ENCODE measurements around the gene DIO3. TPM values are rescaled to one million over a fixed set of nuclear protein-coding genes. Genes with fewer than 3 reads are reported as not detected.

Gene DIO3
- total RNA-seq, 2 donors from 2014 or later: 24.2 to 60.5 TPM

DNA sequence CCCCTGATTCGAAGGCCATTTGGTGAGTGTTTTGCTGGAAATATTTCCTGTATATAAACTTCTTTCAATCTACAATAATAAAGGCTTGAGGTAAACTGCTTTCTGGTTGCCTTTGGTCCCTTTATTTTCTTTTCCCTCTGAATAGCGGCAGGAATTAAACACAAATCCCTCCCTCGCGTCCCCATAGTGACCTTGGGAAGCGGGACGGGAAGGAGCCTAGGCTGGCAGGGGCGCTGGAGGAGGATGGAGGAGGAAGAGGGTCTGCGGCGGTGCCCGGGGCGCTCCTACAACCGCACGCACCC lies 2.0 kb downstream of the DIO3 start:
- H3K4me1 Mint-ChIP-seq: peaks cover 17% of the 10 kb centered on the region
- Histone ChIP-seq H3K36me3 (ENCODE audit: control insufficient read depth, insufficient read depth, low read length) (peaks cover 4% of the 10 kb centered on the region), H3K9ac (ENCODE audit: extremely low read depth, low read length, poor library complexity, severe bottlenecking) (peak overlapping the region; percentile 38), H3K4me1 (ENCODE audit: control insufficient read depth, insufficient read depth, low read length) (peaks cover 2% of the 10 kb centered on the region), H3K27me3 (ENCODE audit: control insufficient read depth, insufficient read depth, low read length, poor library complexity, severe bottlenecking) (peaks cover 79% of the 10 kb centered on the region), H3K9me3 (ENCODE audit: control insufficient read depth, low read length) (no peaks in the 10 kb centered on the region), H3K4me3 (ENCODE audit: low read length) (peak overlapping the region; percentile 86), H3K27ac (ENCODE audit: low read depth, low read length) (no peak overlapping the region)
- H3K27me3 Mint-ChIP-seq (ENCODE audit: insufficient read depth): peaks cover 90% of the 10 kb centered on the region
- no peak for TF ChIP-seq CTCF (conservative IDR thresholded peaks at IDR 0.05)
- H3K9me3 Mint-ChIP-seq: peaks cover 14% of the 10 kb centered on the region
- peaks cover 3% of the 10 kb centered on the region for H3K36me3 Mint-ChIP-seq (ENCODE audit: low read depth)
- WGBS, 2 experiments (ENCODE audit: insufficient coverage in 1 of 2, insufficient read length in 1 of 2): 5 to 6% methylated on average over 3 to 11 of the region's 13 CpGs
- H3K27ac Mint-ChIP-seq: no peak overlapping the region
- DNase-seq: no peak
- H3K4me3 Mint-ChIP-seq: peak overlapping the region; percentile 63

GRCh38 chr14:101563654-101564443 lies 2.6 kb downstream of the DIO3 start:
- Mint-ChIP-seq H3K4me1 (peaks cover 17% of the 10 kb centered on the region), H3K9me3 (peaks cover 14% of the 10 kb centered on the region), H3K27me3 (ENCODE audit: insufficient read depth) (peaks cover 88% of the 10 kb centered on the region), H3K4me3 (peak overlapping the region; percentile 63), H3K27ac (no peak overlapping the region), H3K36me3 (ENCODE audit: low read depth) (peaks cover 3% of the 10 kb centered on the region)
- H3K27ac ChIP-seq (ENCODE audit: low read depth, low read length): no peak overlapping the region
- 1 to 2% methylated on average over 9 to 50 of the region's 54 CpGs for WGBS, 2 experiments (ENCODE audit: insufficient coverage in 1 of 2, insufficient read length in 1 of 2)
- peak overlapping the region; percentile 86 for H3K4me3 ChIP-seq (ENCODE audit: low read length)
- peaks cover 74% of the 10 kb centered on the region for H3K27me3 ChIP-seq (ENCODE audit: control insufficient read depth, insufficient read depth, low read length, poor library complexity, severe bottlenecking)
- H3K36me3 ChIP-seq (ENCODE audit: control insufficient read depth, insufficient read depth, low read length): no peaks in the 10 kb centered on the region
- peak; percentile 83 for DNase-seq
- no peaks in the 10 kb centered on the region for H3K4me1 ChIP-seq (ENCODE audit: control insufficient read depth, insufficient read depth, low read length)
- no peaks in the 10 kb centered on the region for H3K9me3 ChIP-seq (ENCODE audit: control insufficient read depth, low read length)
- TF ChIP-seq CTCF (conservative IDR thresholded peaks at IDR 0.05): peak; percentile 28
- peak overlapping the region; percentile 38 for H3K9ac ChIP-seq (ENCODE audit: extremely low read depth, low read length, poor library complexity, severe bottlenecking)

- Histone ChIP-seq H3K27me3 (ENCODE audit: control insufficient read depth, insufficient read depth, low read length, poor library complexity, severe bottlenecking) (peaks cover 69% of the 10 kb centered on the region), H3K4me1 (ENCODE audit: control insufficient read depth, insufficient read depth, low read length) (no peaks in the 10 kb centered on the region), H3K4me3 (ENCODE audit: low read length) (peak overlapping the region; percentile 86), H3K9ac (ENCODE audit: extremely low read depth, low read length, poor library complexity, severe bottlenecking) (no peak overlapping the region), H3K27ac (ENCODE audit: low read depth, low read length) (no peak overlapping the region), H3K36me3 (ENCODE audit: control insufficient read depth, insufficient read depth, low read length) (no peaks in the 10 kb centered on the region), H3K9me3 (ENCODE audit: control insufficient read depth, low read length) (no peaks in the 10 kb centered on the region)
- Mint-ChIP-seq H3K27ac (no peak overlapping the region), H3K27me3 (ENCODE audit: insufficient read depth) (peaks cover 87% of the 10 kb centered on the region), H3K4me1 (peaks cover 17% of the 10 kb centered on the region), H3K4me3 (peak overlapping the region; percentile 63), H3K9me3 (peaks cover 14% of the 10 kb centered on the region), H3K36me3 (ENCODE audit: low read depth) (peaks cover 3% of the 10 kb centered on the region)
- DNase-seq: no peak
- no peak for TF ChIP-seq CTCF (conservative IDR thresholded peaks at IDR 0.05)
- 0 to 2% methylated on average over 6 to 21 of the region's 21 CpGs for WGBS, 2 experiments (ENCODE audit: insufficient coverage in 1 of 2, insufficient read length in 1 of 2)
Observed at GRCh38 chr14:101564444-101564776, 3.1 kb downstream of the DIO3 start.
